Measurements from ENCODE around the gene COL9A2.

- TF ChIP-seq CTCF (IDR thresholded peaks at IDR 0.05): no peak
- no peak for TF ChIP-seq POLR2A (IDR thresholded peaks at IDR 0.05)
These were observed 52.7 kb downstream of the COL9A2 start for GRCh38 chr1:40264354-40264781.

Data from uterus (tissue), 2 donors.